Measurements from ENCODE around the gene ZDHHC9.

ZDHHC9 gene

GRCh38 chrX:129768586-129769466, 74.9 kb downstream of the ZDHHC9 start:
- in situ Hi-C loops (cut with MboI; ENCODE audit: low sequenced_read_pairs), result no loop called here

- in situ Hi-C loops (cut with MboI; ENCODE audit: low sequenced_read_pairs), result no loop called here
These were observed 75.5 kb downstream of the ZDHHC9 start for GRCh38 chrX:129768186-129768585.

GRCh38 chrX:129763666-129764065, 80.0 kb downstream of the ZDHHC9 start:
- in situ Hi-C loops (cut with MboI; ENCODE audit: low sequenced_read_pairs), result no loop called here

GRCh38 chrX:129762448-129762847, 81.2 kb downstream of the ZDHHC9 start:
- in situ Hi-C loops (cut with MboI; ENCODE audit: low sequenced_read_pairs), result no loop called here

- in situ Hi-C loops (cut with MboI; ENCODE audit: low sequenced_read_pairs), result no loop called here
These were observed 82.1 kb downstream of the ZDHHC9 start for GRCh38 chrX:129761596-129761995.

GRCh38 chrX:129760981-129761380, 82.7 kb downstream of the ZDHHC9 start:
- in situ Hi-C loops (cut with MboI; ENCODE audit: low sequenced_read_pairs), result no loop called here

GRCh38 chrX:129760155-129760554, 83.5 kb downstream of the ZDHHC9 start:
- in situ Hi-C loops (cut with MboI; ENCODE audit: low sequenced_read_pairs), result no loop called here

GRCh38 chrX:129759576-129760061, 84.1 kb downstream of the ZDHHC9 start:
- in situ Hi-C loops (cut with MboI; ENCODE audit: low sequenced_read_pairs), result no loop called here

GRCh38 chrX:129755779-129756650, 87.7 kb downstream of the ZDHHC9 start:
- in situ Hi-C loops (cut with MboI; ENCODE audit: low sequenced_read_pairs), result no loop called here

- in situ Hi-C loops (cut with MboI; ENCODE audit: low sequenced_read_pairs), result no loop called here
These were observed 89.3 kb downstream of the ZDHHC9 start for GRCh38 chrX:129754056-129755024.
